ENCODE data around the gene DKC1.

GRCh38 chrX:154774622-154775021 lies 12.0 kb downstream of the DKC1 start:
- TF ChIP-seq YY1 (IDR thresholded peaks at IDR 0.05; ENCODE audit: insufficient read depth, insufficient read length) (no peak), ZNF274 (IDR thresholded peaks at IDR 0.05; ENCODE audit: low read depth, low read length) (no peak), SUZ12 (IDR thresholded peaks at IDR 0.05; ENCODE audit: extremely low read depth, insufficient read depth, insufficient read length) (no peak)
